ENCODE measurements around the gene SUMO2. TPM values are rescaled to one million over a fixed set of nuclear protein-coding genes. Genes with fewer than 3 reads are reported as not detected.
"Not testable (repeated sequence)": the region's sequence is repeated elsewhere in the genome, so short reads cannot be mapped to it uniquely, and the experiment has no call there.

SUMO2 gene
- total and polyA plus RNA-seq, 11 donors = 47.1 to 277 (median 201) TPM

GRCh38 chr17:75207760-75208159, 25.0 kb upstream of the SUMO2 start:
- Histone ChIP-seq H3K4me3 (no peak overlapping the region), H3K27ac (no peak overlapping the region), H3K27me3 (no peaks in the 10 kb centered on the region), H3K36me3 (peaks cover 0 to 47% (median 43%) of the 10 kb centered on the region in 9 donors), H3K4me1 (peaks cover 0 to 29% (median 19%) of the 10 kb centered on the region in 12 donors), H3K9me3 (no peaks in the 10 kb centered on the region)
- TF ChIP-seq POLR2A (IDR thresholded peaks at IDR 0.05) (no peak), CTCF (IDR thresholded peaks at IDR 0.05) (no peak)
- no peak for DNase-seq
- no peak for ATAC-seq
- intact Hi-C loops (cut with DNase I) = loop anchor here in 4 of 10 donors (5.0 to 10.0 kb wide), 4 partner anchors 93 to 245 kb away; no protein-coding TSS in a partner anchor
- 84 to 86% (median 86%) methylated on average over 12 of the region's 12 CpGs for WGBS, 4 donors

- Histone ChIP-seq H3K4me1 (peaks cover 0 to 29% (median 19%) of the 10 kb centered on the region in 12 donors), H3K36me3 (peaks cover 0 to 40% (median 36%) of the 10 kb centered on the region in 9 donors), H3K4me3 (peak overlapping the region in 2 of 12 donors; percentile 75 to 96)
- not testable (repeated sequence) for H3K27me3 ChIP-seq, ATAC-seq, H3K27ac ChIP-seq, DNase-seq, H3K9me3 ChIP-seq
- 77 to 86% (median 82%) methylated on average over 8 of the region's 8 CpGs for WGBS, 4 donors
- intact Hi-C loops (cut with DNase I) = loop anchor here in 4 of 10 donors (5.0 to 10.0 kb wide), 4 partner anchors 92 to 245 kb away; no protein-coding TSS in a partner anchor
These were observed 24.3 kb upstream of the SUMO2 start for GRCh38 chr17:75207050-75207407.

GRCh38 chr17:75205793-75206163, 23.0 kb upstream of the SUMO2 start:
- intact Hi-C loops (cut with DNase I) = loop anchor here in 4 of 10 donors (2.0 to 10.0 kb wide), 5 partner anchors 23 to 243 kb away; partner anchors contain the start of gene SUMO2 (in 1 of the 4)
- H3K4me3 ChIP-seq = peak overlapping the region; percentile 63 to 99 (median 88)
- no peaks in the 10 kb centered on the region for H3K9me3 ChIP-seq
- ATAC-seq (peak in 1 of 4 donors; percentile 7), DNase-seq (no peak)
- TF ChIP-seq CTCF (IDR thresholded peaks at IDR 0.05) = no peak
- TF ChIP-seq POLR2A (IDR thresholded peaks at IDR 0.05) = no peak
- peaks cover 0 to 27% (median 23%) of the 10 kb centered on the region in 9 donors for H3K36me3 ChIP-seq
- peak overlapping the region; percentile 83 to 99 (median 96) for H3K27ac ChIP-seq
- no peaks in the 10 kb centered on the region for H3K27me3 ChIP-seq
- 0 to 1% (median 0%) methylated on average over 19 to 22 of the region's 22 CpGs for WGBS, 4 donors
- H3K4me1 ChIP-seq = peaks cover 0 to 29% (median 19%) of the 10 kb centered on the region in 12 donors

GRCh38 chr17:75205037-75205792, 22.5 kb upstream of the SUMO2 start, which contains the start of gene NUP85:
TSS of gene NUP85 (plus strand) at chr17:75205679. CDS start at chr17:75205762, 83 bp downstream.
- intact Hi-C loops (cut with DNase I) = loop anchor here in 4 of 10 donors (2.0 to 10.0 kb wide), 5 partner anchors 22 to 243 kb away; partner anchors contain the start of gene SUMO2 (in 1 of the 4)
- Histone ChIP-seq H3K36me3 (peaks cover 0 to 22% (median 18%) of the 10 kb centered on the region in 9 donors), H3K4me3 (peak within 1 kb of the TSS; percentile 63 to 99 (median 88)), H3K27me3 (no peaks in the 10 kb centered on the region), H3K4me1 (peaks cover 0 to 29% (median 19%) of the 10 kb centered on the region in 12 donors), H3K27ac (peak within 1 kb of the TSS; percentile 83 to 99 (median 96)), H3K9me3 (no peaks in the 10 kb centered on the region)
- TF ChIP-seq CTCF (IDR thresholded peaks at IDR 0.05) (no peak), POLR2A (IDR thresholded peaks at IDR 0.05) (peak in 1 of 2 donors; percentile 67)
- 0% methylated on average over 17 to 57 of the region's 57 CpGs for WGBS, 4 donors
- ATAC-seq = peak; percentile 94 to 98 (median 98)
- peak; percentile 95 to 97 (median 96) for DNase-seq
